BJ (cell line): Measurements from ENCODE around the gene RPL41. TPM values are rescaled to one million over a fixed set of nuclear protein-coding genes. Genes with fewer than 3 reads are reported as not detected.

ENCODE experiments used
- CTCF ChIA-PET: fragments of 350-600 bp; formaldehyde crosslinking; extraction: SDS; loops from one replicate; lab custom pipeline; 2021; ENCODE audit warnings: antibody characterized with exemption, inconsistent platforms; lab: Yijun Ruan, JAX
- POLR2A ChIA-PET: fragments of 300-600 bp; sonication (Branson Sonifier 250); formaldehyde crosslinking; extraction: SDS; loops from one replicate; lab custom pipeline; 2021; ENCODE audit warnings: antibody characterized with exemption; lab: Charles Lee
- DNase-seq: peaks from one replicate; pipeline ENCODE4 v3.0.0-alpha.2; 2011; ENCODE audit warnings: low read depth
- H3K27me3 ChIP-seq: 2 replicates; pipeline ENCODE4 v1.6.0; 2011; ENCODE audit warnings: low read length; ENCODE audit not compliant: control insufficient read depth, insufficient read depth
- H3K36me3 ChIP-seq: 2 replicates; pipeline ENCODE4 v1.5.1; 2011; ENCODE audit warnings: low read length; ENCODE audit not compliant: control insufficient read depth, insufficient read depth
- H3K4me3 ChIP-seq: 2 replicates; pipeline ENCODE4 v1.5.1; 2011; ENCODE audit warnings: low read depth, mild to moderate bottlenecking, control low read depth, low read length
- polyA plus RNA-seq: library from polyadenylated mRNA; depleted of rRNA; stranded (reverse); fragments of >200 nt; gene quantifications from 2 replicates; pipeline ENCODE4 v1.2.3, GENCODE V29; 2011
- TF ChIP-seq, protein P1 (sequence below): IDR thresholded peaks from 2 replicates; pipeline ENCODE4 v1.5.1; 2011; ENCODE audit warnings: low read depth, mild to moderate bottlenecking, control low read depth, inconsistent platforms, low read length, moderate library complexity; ENCODE audit not compliant: insufficient read depth

Gene RPL41
- polyA plus RNA-seq, 1 experiment = 5,645 TPM

DNA sequence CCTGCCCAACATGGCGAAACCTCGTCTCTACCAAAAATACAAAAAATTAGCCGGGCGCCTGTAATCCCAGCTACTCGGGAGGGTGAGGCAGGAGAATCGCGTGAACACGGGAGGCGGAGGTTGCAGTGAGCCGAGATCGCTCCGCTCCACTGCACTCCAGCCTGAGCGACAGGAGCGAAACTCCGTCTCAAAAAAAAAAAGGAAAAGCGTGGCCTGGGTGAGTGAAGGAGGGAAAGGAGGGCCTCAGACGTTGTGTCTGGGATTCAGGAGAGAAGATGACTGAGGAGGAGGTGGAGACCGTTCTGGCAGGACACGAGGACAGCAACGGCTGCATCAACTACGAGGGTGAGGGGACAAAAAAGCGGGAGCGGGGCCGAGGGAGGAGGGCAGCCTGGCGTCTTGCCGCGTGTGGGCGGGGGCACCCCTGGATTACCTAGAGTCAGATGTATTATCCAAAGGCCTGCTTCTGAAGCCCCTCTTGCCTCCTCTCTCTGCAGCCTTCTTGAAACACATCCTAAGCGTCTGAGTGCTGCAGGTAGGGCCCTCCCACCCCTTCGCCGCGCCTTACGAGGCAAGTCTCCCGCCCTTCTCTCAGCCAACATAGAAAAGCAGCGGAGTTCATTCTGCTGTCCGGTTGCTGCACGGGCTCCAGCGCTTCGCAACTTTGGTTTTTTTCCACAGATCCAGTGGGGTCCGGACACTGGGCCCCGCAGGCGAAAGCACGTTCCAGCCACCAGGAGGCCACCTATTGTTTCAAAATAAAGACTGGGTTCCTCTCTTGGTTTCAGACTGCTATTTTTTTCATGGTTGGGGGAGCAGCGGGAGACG is 41.0 kb downstream of the RPL41 start:
- Histone ChIP-seq H3K36me3 (peaks cover 25% of the 10 kb centered on the region), H3K27me3 (no peaks in the 10 kb centered on the region), H3K4me3 (peak overlapping the region; percentile 64)
- ChIA-PET CTCF (interaction anchor here (0.5 to 8.7 kb wide), 6 partner anchors 30 to 110 kb away, joined by 3 to 56 read pairs (median 7); partner anchors contain the start of genes ESYT1, SMARCC2 and ZC3H10), POLR2A (interaction anchor here (0.7 to 1.2 kb wide), 2 partner anchors 30 to 159 kb away, joined by 4 to 8 read pairs; no protein-coding TSS in a partner anchor)
- peak; percentile 40 for DNase-seq
- TF ChIP-seq, protein P1, sequence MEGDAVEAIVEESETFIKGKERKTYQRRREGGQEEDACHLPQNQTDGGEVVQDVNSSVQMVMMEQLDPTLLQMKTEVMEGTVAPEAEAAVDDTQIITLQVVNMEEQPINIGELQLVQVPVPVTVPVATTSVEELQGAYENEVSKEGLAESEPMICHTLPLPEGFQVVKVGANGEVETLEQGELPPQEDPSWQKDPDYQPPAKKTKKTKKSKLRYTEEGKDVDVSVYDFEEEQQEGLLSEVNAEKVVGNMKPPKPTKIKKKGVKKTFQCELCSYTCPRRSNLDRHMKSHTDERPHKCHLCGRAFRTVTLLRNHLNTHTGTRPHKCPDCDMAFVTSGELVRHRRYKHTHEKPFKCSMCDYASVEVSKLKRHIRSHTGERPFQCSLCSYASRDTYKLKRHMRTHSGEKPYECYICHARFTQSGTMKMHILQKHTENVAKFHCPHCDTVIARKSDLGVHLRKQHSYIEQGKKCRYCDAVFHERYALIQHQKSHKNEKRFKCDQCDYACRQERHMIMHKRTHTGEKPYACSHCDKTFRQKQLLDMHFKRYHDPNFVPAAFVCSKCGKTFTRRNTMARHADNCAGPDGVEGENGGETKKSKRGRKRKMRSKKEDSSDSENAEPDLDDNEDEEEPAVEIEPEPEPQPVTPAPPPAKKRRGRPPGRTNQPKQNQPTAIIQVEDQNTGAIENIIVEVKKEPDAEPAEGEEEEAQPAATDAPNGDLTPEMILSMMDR = peak; percentile 81

DNA sequence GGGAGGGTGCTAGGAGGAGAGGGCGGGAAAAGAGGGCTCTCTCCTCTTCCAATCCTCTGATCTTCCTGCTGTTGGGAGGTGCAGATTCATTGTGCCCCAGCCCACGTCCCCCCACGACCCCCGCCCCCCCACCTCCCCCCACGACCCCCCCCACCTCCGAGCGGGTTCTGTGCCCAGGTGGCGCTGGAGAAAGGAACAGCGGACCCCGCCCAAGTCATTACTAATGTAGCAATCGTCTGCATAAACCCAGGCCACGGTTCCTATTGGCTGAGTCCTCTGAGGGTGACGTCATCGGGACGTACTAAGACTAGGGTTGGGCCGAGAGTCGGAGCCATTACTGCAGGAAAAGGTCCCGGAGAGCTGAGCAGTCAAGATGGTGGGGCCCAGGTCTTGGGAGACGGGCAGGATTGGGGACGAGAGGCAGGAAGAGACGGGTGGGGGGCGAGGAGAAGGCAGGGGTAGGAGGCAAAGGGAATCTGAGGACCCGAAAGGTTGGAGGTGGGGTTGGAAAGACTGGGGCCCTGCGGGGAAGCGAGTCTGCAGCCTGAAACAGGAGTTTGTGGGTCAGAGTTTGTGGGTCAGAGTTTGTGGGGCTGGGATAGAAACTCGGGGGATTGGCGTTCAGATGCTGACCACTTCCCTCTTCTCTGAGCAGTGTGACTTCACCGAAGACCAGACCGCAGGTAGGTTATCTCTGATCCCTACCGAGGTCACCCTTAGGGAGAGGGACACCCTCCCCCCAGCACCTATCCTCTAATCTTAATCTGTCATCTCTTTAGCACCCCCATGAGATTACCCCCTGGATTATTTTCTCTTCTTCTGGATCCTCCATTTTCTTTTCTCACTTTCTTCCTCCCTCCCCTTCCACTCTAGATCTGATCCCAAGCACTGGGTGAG is 41.8 kb downstream of the RPL41 start, which contains the start of gene MYL6:
MYL6 (plus strand) TSS at position 331 of the 897 bp plus-strand sequence; CDS start at position 374, 43 bp downstream.
- H3K36me3 ChIP-seq = peaks cover 26% of the 10 kb centered on the region
- DNase-seq = peak; percentile 85
- TF ChIP-seq, protein P1 = no peak
- H3K4me3 ChIP-seq = peak within 1 kb of the TSS; percentile 64
- ChIA-PET CTCF (interaction anchor here (0.5 to 8.7 kb wide), 5 partner anchors 30 to 111 kb away, joined by 4 to 56 read pairs (median 12); partner anchors contain the start of genes ESYT1, SMARCC2 and ZC3H10), POLR2A (interaction anchor here (0.5 to 1.3 kb wide), 7 partner anchors 20 to 158 kb away, joined by 3 to 14 read pairs (median 4); partner anchors contain the start of genes SMARCC2 and ZC3H10)
- H3K27me3 ChIP-seq = no peaks in the 10 kb centered on the region

DNA sequence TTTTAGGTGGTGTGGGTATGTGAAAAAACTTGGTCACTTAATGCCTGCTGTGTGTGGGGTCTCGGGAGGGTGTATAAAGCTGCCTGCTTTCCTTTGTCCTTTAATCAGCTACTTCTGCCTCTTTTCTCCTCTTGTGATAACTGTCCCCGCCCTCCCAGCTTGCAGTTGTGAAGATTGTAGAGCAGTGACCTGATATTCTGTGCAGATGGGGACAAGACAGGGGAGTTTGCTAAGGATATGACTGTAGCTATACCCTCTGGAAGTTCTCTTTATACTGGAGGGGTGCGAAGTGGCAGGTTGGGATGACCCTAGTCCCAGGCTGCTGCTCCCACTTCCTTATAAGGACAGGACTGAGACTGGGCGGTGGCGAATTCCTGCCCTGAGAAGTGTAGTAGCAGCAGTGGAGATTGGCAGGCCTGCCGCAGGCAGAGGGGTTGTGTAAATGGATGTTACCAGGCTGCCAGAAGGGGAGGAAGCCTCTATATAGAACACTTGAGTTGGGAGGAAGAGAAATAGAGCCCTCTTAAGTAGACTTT is 42.6 kb downstream of the RPL41 start:
- CTCF ChIA-PET = interaction anchor here (2.2 to 8.7 kb wide), 4 partner anchors 29 to 40 kb away, joined by 8 to 56 read pairs (median 32); partner anchors contain the start of genes ESYT1, SMARCC2 and ZC3H10
- POLR2A ChIA-PET = interaction anchor here (0.8 to 1.3 kb wide), 4 partner anchors 19 to 157 kb away, joined by 3 to 8 read pairs (median 4); partner anchors contain the start of genes SMARCC2 and ZC3H10
- peak overlapping the region; percentile 64 for H3K4me3 ChIP-seq
- DNase-seq = peak; percentile 14
- TF ChIP-seq, protein P1 = no peak
- H3K27me3 ChIP-seq = no peaks in the 10 kb centered on the region
- peaks cover 28% of the 10 kb centered on the region for H3K36me3 ChIP-seq

DNA sequence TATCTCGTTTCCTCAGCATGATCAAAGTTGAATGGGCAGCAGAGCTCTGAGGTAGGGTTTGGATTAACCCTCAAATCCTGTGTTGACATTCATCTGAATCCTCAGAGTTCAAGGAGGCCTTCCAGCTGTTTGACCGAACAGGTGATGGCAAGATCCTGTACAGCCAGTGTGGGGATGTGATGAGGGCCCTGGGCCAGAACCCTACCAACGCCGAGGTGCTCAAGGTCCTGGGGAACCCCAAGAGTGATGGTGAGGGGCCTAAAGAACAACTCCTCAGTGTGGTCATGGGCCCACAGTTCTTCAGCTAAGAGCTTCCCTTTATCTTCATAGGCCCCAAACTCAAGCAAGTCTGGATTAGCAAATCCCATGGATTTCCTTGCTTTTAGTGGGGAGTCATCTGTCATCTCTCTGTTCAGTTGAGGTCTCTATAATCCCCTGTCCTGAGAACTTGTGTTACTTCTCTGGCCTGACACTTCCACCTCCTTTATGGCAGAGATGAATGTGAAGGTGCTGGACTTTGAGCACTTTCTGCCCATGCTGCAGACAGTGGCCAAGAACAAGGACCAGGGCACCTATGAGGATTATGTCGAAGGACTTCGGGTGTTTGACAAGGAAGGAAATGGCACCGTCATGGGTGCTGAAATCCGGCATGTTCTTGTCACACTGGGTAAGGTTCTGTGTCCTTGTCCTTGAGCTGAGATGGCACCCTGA is 43.2 kb downstream of the RPL41 start:
- Histone ChIP-seq H3K36me3 (peaks cover 29% of the 10 kb centered on the region), H3K4me3 (peak overlapping the region; percentile 64), H3K27me3 (no peaks in the 10 kb centered on the region)
- TF ChIP-seq, protein P1 = no peak
- ChIA-PET CTCF (interaction anchor here (2.2 to 8.7 kb wide), 4 partner anchors 29 to 40 kb away, joined by 8 to 56 read pairs (median 32); partner anchors contain the start of genes ESYT1, SMARCC2 and ZC3H10), POLR2A (interaction anchor here (0.8 to 1.3 kb wide), 2 partner anchors 19 to 41 kb away, joined by 3 to 4 read pairs; partner anchors contain the start of gene ZC3H10)
- DNase-seq = no peak
